Activated CD8-positive, alpha-beta T cell treated with anti-CD3 and anti-CD28 coated beads for 36 hours (primary cell): Measurements from ENCODE around the gene NEK1. TPM values are rescaled to one million over a fixed set of nuclear protein-coding genes. Genes with fewer than 3 reads are reported as not detected.

Source experiments
- ATAC-seq: fragments of 200-7000 bp; cut with Tn5 transposase; one replicate; pipeline ENCODE4 v1.10.0; 2021; ENCODE audit warnings: mild to moderate bottlenecking, moderate library complexity
- CTCF ChIA-PET: fragments of 350-600 bp; sonication (Branson Sonifier 250); formaldehyde crosslinking; loops from one replicate; lab custom pipeline; 2021; ENCODE audit warnings: antibody characterized with exemption; lab: Charles Lee
- POLR2A ChIA-PET: fragments of 350-600 bp; sonication (Branson Sonifier 250); formaldehyde crosslinking; loops from one replicate; lab custom pipeline; 2021; ENCODE audit warnings: antibody characterized with exemption; lab: Charles Lee
- DNase-seq: peaks from one replicate; pipeline ENCODE4 v3.0.0-alpha.2; 2020
- H3K27ac Mint-ChIP-seq: one replicate; pipeline ENCODE4 v1.8.0; 2021; ENCODE audit warnings: mild to moderate bottlenecking, mixed read lengths
- H3K27me3 Mint-ChIP-seq: one replicate; pipeline ENCODE4 v1.8.0; 2021; ENCODE audit warnings: mixed read lengths
- H3K36me3 Mint-ChIP-seq: one replicate; pipeline ENCODE4 v1.8.0; 2021; ENCODE audit warnings: low read depth, mixed read lengths
- H3K4me1 Mint-ChIP-seq: one replicate; pipeline ENCODE4 v1.8.0; 2021; ENCODE audit warnings: low read depth, mixed read lengths
- H3K4me3 Mint-ChIP-seq: one replicate; pipeline ENCODE4 v1.8.0; 2021; ENCODE audit warnings: mild to moderate bottlenecking, moderate library complexity, mixed read lengths
- H3K9me3 Mint-ChIP-seq: one replicate; pipeline ENCODE4 v1.8.0; 2021; ENCODE audit warnings: mixed read lengths
- intact Hi-C: fragments of 100-400 bp; cut with micrococcal nuclease; formaldehyde crosslinking; loops from one replicate; pipeline ENCODE4 v1.10.0; 2022
- total RNA-seq, 2 experiments: library from RNA; stranded (reverse); gene quantifications; one replicate each; pipeline ENCODE4 v1.2.3, GENCODE V29; 2021
- TF ChIP-seq, protein P1 (sequence below): fragments of 200-600 bp; IDR thresholded peaks from one replicate; pipeline ENCODE4 v1.8.0; 2022; ENCODE audit warnings: antibody characterized with exemption, mild to moderate bottlenecking

NEK1 gene
- total RNA-seq, 2 experiments from 2014 or later = 12.0 to 13.6 TPM

GRCh38 chr4:169615467-169616106 is 3.2 kb upstream of the NEK1 start:
- peak; percentile 13 for ATAC-seq
- H3K27me3 Mint-ChIP-seq = no peaks in the 10 kb centered on the region
- CTCF ChIA-PET = no interaction called here
- no peak overlapping the region for H3K4me3 Mint-ChIP-seq
- no peaks in the 10 kb centered on the region for H3K9me3 Mint-ChIP-seq
- POLR2A ChIA-PET = interaction anchor here (1.1 kb wide), 1 partner anchor 151 kb away, joined by 3 read pairs; no protein-coding TSS in a partner anchor
- DNase-seq = peak; percentile 48
- intact Hi-C loops = loop anchor here (5.0 to 10.0 kb wide), 2 partner anchors 142 to 409 kb away; partner anchors contain the start of genes HPF1 and MFAP3L
- TF ChIP-seq, protein P1, sequence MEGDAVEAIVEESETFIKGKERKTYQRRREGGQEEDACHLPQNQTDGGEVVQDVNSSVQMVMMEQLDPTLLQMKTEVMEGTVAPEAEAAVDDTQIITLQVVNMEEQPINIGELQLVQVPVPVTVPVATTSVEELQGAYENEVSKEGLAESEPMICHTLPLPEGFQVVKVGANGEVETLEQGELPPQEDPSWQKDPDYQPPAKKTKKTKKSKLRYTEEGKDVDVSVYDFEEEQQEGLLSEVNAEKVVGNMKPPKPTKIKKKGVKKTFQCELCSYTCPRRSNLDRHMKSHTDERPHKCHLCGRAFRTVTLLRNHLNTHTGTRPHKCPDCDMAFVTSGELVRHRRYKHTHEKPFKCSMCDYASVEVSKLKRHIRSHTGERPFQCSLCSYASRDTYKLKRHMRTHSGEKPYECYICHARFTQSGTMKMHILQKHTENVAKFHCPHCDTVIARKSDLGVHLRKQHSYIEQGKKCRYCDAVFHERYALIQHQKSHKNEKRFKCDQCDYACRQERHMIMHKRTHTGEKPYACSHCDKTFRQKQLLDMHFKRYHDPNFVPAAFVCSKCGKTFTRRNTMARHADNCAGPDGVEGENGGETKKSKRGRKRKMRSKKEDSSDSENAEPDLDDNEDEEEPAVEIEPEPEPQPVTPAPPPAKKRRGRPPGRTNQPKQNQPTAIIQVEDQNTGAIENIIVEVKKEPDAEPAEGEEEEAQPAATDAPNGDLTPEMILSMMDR = no peak
- H3K27ac Mint-ChIP-seq = peak overlapping the region; percentile 64
- H3K36me3 Mint-ChIP-seq = no peaks in the 10 kb centered on the region
- peaks cover 54% of the 10 kb centered on the region for H3K4me1 Mint-ChIP-seq

DNA sequence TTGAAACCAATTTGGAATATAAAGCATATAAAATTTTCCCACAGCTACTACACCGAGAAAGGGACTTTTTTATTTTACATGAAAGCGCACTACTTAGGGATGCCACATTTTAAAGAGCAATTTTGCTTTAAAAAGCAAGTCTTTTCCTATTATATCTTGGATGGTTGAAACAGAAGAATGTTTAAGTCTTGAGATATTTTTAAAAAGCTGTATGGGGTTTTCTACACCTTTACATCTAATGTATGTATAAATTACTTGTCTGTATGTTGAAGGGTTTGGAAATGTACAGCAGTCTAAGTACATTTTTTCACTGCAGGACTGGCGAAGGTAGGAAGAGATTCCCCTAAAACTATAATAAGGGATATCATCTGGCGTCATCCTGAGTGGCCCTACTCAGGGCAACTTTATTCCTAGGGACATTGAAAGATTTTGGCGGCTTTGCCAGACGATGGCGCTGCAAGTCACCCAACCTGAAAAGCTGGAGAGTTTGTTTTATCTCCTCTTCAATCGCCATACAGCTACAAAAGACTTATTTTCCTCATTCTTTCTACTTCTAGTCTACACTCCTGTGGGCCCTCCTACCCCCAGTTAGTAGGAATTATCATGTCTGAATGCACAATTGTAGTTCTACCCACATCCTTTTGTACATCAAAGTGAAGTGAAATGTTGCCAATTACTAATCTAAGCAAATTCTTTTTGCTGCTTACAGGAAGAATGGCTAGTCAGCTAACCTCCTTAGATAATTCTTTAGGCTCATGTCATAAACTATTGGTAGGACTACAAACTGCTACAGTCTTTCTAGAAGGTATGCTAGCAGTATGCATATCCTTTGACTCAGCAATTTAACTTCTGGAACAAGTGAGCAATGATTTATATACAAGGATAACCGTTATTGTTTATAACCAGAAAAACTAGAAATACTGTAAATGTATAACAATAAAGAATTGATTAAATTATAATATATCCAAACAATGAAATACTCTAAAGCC is 782 bp upstream of the NEK1 start:
- H3K4me3 Mint-ChIP-seq = peak overlapping the region; percentile 85
- ATAC-seq = peak; percentile 26
- TF ChIP-seq, protein P1 = peak; percentile 80
- H3K36me3 Mint-ChIP-seq = peaks cover 1% of the 10 kb centered on the region
- CTCF ChIA-PET = interaction anchor here (0.6 to 3.2 kb wide), 32 partner anchors 8 to 435 kb away, joined by 3 to 29 read pairs (median 4); partner anchors contain the start of gene CLCN3
- DNase-seq = peak; percentile 83
- peak overlapping the region; percentile 97 for H3K27ac Mint-ChIP-seq
- intact Hi-C loops = loop anchor here (2.0 to 10.0 kb wide), 2 partner anchors 48 to 412 kb away; partner anchors contain the start of gene MFAP3L
- no peaks in the 10 kb centered on the region for H3K9me3 Mint-ChIP-seq
- no peaks in the 10 kb centered on the region for H3K27me3 Mint-ChIP-seq
- POLR2A ChIA-PET = interaction anchor here (0.7 to 1.4 kb wide), 7 partner anchors 9 to 153 kb away, joined by 3 to 4 read pairs (median 3); no protein-coding TSS in a partner anchor
- peaks cover 50% of the 10 kb centered on the region for H3K4me1 Mint-ChIP-seq

- ChIA-PET POLR2A (interaction anchor here (1.5 to 2.9 kb wide), 2 partner anchors 9 to 49 kb away, joined by 3 to 12 read pairs; partner anchors contain the start of gene CLCN3), CTCF (interaction anchor here (0.9 to 3.2 kb wide), 3 partner anchors 9 to 49 kb away, joined by 4 to 29 read pairs (median 6); partner anchors contain the start of gene CLCN3)
- Mint-ChIP-seq H3K4me1 (peaks cover 48% of the 10 kb centered on the region), H3K4me3 (peak overlapping the region; percentile 85), H3K9me3 (no peaks in the 10 kb centered on the region), H3K36me3 (peaks cover 6% of the 10 kb centered on the region), H3K27ac (peak overlapping the region; percentile 3), H3K27me3 (no peaks in the 10 kb centered on the region)
- TF ChIP-seq, protein P1 = no peak
- DNase-seq = no peak
- intact Hi-C loops = loop anchor here (10.0 kb wide), 1 partner anchor 414 kb away; the partner anchor contains the start of gene MFAP3L
- no peak for ATAC-seq
Observed at GRCh38 chr4:169611157-169611556, 1.2 kb downstream of the NEK1 start.

GRCh38 chr4:169604903-169605331 is 7.5 kb downstream of the NEK1 start:
- Mint-ChIP-seq H3K9me3 (no peaks in the 10 kb centered on the region), H3K27ac (peak overlapping the region; percentile 49), H3K4me3 (no peak overlapping the region), H3K4me1 (peaks cover 37% of the 10 kb centered on the region), H3K36me3 (peaks cover 13% of the 10 kb centered on the region), H3K27me3 (no peaks in the 10 kb centered on the region)
- ChIA-PET CTCF (interaction anchor here (3.4 kb wide), 1 partner anchor 15 kb away, joined by 11 read pairs; the partner anchor contains the start of gene CLCN3), POLR2A (interaction anchor here (2.2 kb wide), 1 partner anchor 15 kb away, joined by 6 read pairs; the partner anchor contains the start of gene CLCN3)
- ATAC-seq (no peak), DNase-seq (no peak)
- TF ChIP-seq, protein P1 = no peak
- intact Hi-C loops = no loop called here
